Measurements from ENCODE around the gene FLT4.

DNA sequence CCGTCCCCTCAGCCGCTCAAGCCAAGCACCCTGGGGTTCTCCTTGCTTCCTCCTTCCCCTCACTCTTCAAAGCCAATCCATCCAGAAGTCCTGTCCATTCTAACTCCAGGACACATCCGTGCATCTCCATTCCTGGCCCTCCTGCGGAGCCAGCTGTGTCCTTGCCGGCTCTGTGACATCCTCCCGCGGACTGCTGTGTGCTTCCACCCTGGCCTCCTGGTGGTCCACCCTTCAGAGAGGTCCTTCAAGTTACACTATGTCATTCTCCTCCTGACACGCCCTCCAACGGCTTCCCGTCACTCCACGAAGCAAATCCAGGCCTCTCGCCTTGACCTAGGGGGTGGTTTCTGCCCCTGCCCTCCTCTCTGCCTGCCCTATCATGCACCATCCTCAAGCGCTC is 45.1 kb downstream of the FLT4 start:
- TF ChIP-seq, protein P1, sequence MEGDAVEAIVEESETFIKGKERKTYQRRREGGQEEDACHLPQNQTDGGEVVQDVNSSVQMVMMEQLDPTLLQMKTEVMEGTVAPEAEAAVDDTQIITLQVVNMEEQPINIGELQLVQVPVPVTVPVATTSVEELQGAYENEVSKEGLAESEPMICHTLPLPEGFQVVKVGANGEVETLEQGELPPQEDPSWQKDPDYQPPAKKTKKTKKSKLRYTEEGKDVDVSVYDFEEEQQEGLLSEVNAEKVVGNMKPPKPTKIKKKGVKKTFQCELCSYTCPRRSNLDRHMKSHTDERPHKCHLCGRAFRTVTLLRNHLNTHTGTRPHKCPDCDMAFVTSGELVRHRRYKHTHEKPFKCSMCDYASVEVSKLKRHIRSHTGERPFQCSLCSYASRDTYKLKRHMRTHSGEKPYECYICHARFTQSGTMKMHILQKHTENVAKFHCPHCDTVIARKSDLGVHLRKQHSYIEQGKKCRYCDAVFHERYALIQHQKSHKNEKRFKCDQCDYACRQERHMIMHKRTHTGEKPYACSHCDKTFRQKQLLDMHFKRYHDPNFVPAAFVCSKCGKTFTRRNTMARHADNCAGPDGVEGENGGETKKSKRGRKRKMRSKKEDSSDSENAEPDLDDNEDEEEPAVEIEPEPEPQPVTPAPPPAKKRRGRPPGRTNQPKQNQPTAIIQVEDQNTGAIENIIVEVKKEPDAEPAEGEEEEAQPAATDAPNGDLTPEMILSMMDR (IDR thresholded peaks at IDR 0.05), result no peak
- no peak for TF ChIP-seq POLR2AphosphoS5 (IDR thresholded peaks at IDR 0.05)
- TF ChIP-seq EP300 (IDR thresholded peaks at IDR 0.05), result no peak
